ENCODE data around the gene FZR1. TPM values are rescaled to one million over a fixed set of nuclear protein-coding genes. Genes with fewer than 3 reads are reported as not detected.
A peak's percentile ranks its signal among the peaks of the same experiment; 100 is the strongest.

The FZR1 gene
- total and polyA plus RNA-seq, 9 of the 15 experiments (the other 6 are each of a cell fraction or from before 2014, with no cell fraction given), result 0.18 to 48.0 (median 22.2) TPM

GRCh38 chr19:3557461-3558248 lies 51.5 kb downstream of the FZR1 start, which contains the start of gene MFSD12 (continued):
- TF ChIP-seq NR1H2 (CRISPR knock-in tag; IDR thresholded peaks at IDR 0.05) (no peak), RAD21 (CRISPR knock-in tag; conservative IDR thresholded peaks at IDR 0.05 in 1 of 2, IDR thresholded peaks at IDR 0.05 in 1 of 2) (no peak), SIN3A (IDR thresholded peaks at IDR 0.05; ENCODE audit: borderline replicate concordance in 2 of 2, control insufficient read depth in 1 of 2, low read depth in 2 of 2, low read length in 2 of 2) (peak; percentile 13 to 77; a peak in 2 of 4 replicates), ZNF133 (CRISPR knock-in tag; IDR thresholded peaks at IDR 0.05) (no peak), ZNF512 (tag; IDR thresholded peaks at IDR 0.05) (no peak), KAT2B (IDR thresholded peaks at IDR 0.05; ENCODE audit: low read depth, low read length) (no peak), GMEB1 (CRISPR knock-in tag; IDR thresholded peaks at IDR 0.05) (peak; percentile 79; the same call in 1 of the 2 replicates), FUS (optimal IDR thresholded peaks at IDR 0.05; ENCODE audit: low read depth, low read length) (peak; percentile 81), HBP1 (CRISPR knock-in tag; IDR thresholded peaks at IDR 0.05) (0 out of 2 replicates have a peak, but pooled peaks have one; percentile 6), ZNF511 (CRISPR knock-in tag; IDR thresholded peaks at IDR 0.05) (peak; percentile 19), MIER1 (IDR thresholded peaks at IDR 0.05; ENCODE audit: low read depth) (no peak), PHF8 (IDR thresholded peaks at IDR 0.05; ENCODE audit: borderline replicate concordance, low read length) (peak; percentile 62; the same call in 1 of the 2 replicates), FOXP1 (CRISPR knock-in tag; IDR thresholded peaks at IDR 0.05) (0 out of 2 replicates have a peak, but pooled peaks have one; percentile 20), E2F3 (CRISPR knock-in tag; IDR thresholded peaks at IDR 0.05) (peak; percentile 15; the same call in 1 of the 2 replicates), LARP7 (IDR thresholded peaks at IDR 0.05) (no peak), POLR2AphosphoS5 (IDR thresholded peaks at IDR 0.05; ENCODE audit: control insufficient read depth, insufficient read depth, low read depth, low read length) (peak; percentile 38; the same call in 1 of the 2 replicates)
